GM18505 (cell line): Measurements from ENCODE around the gene RAP1GDS1.
"Not testable (repeated sequence)": the region's sequence is repeated elsewhere in the genome, so short reads cannot be mapped to it uniquely, and the experiment has no call there.

Experiments used
- ATAC-seq: cut with Tn5 transposase; IDR thresholded peaks from one replicate; pipeline ENCODE4 v1.9.1; 2021; ENCODE audit not compliant: unreplicated experiment
- POLR2A ChIP-seq: IDR thresholded peaks from 4 replicates; pipeline ENCODE4 v1.6.1; 2011; ENCODE audit warnings: borderline replicate concordance; ENCODE audit not compliant: insufficient read depth, insufficient read length; ENCODE audit errors: extremely low read depth

RAP1GDS1 gene

GRCh38 chr4:98267498-98267897, 6.3 kb downstream of the RAP1GDS1 start:
- no peak for TF ChIP-seq POLR2A
- ATAC-seq, result no peak

DNA sequence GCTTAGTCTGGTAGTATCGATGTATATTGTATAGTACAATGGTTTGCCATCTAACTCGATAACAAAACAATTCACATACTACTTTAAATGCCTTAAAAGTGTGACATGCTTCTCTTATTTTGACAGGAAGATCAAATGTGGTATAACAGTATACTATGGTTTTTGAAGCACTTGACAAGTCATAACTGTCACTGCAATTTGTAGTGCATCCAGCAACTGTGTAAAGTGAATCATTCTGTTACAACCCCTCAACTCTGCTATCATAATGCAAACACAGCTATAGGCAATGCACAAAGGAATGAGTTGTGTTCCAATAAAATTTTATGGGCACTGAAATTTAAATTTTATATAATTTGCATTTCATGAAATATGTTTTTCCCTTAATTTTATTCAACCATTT, 14.0 kb downstream of the RAP1GDS1 start:
- TF ChIP-seq POLR2A, result no peak
- ATAC-seq, result no peak

DNA sequence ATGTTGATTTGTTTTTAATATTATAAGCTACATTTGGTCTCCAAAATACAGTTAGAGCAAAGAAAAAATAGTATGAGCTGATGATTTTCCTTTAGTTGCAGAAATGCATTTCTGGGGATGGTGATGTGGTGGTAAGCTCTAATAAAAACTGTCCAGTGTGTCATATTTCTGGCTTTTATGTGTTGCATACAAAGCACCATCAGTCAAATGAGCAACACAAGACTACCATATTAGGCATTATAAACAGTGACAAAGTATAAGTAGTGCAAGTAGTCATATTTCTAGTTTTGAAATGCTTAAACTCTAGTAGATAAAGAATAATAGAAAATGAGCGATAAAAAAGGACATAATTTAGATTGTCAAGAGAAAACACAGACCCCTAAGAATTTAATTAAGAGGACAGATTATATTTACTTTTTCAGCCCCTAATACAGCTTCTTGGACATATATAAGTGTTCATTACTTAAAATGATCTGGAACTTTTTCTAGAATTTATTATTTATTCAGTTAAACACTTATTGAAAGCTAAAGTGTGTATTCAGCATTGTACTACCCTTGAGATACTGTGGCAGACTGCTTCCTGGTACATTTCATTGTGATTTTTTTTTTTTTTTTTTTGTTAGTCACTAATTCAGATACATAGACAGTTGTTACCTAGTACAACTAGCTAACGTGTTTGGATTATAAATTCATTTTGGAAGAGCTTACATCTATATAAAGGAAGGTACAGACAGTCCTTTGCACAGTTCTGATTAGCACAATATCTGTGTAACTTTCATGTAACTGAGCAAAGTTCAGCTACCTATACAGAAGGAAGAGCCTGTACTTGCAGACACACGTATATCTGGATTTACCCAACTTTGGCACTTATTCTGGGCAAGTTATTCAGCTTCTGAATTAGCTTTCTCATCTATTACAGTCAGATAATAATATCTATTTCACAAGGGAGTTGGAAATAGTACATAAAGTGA, 22.3 kb downstream of the RAP1GDS1 start:
- ATAC-seq, result no peak
- TF ChIP-seq POLR2A, result no peak

DNA sequence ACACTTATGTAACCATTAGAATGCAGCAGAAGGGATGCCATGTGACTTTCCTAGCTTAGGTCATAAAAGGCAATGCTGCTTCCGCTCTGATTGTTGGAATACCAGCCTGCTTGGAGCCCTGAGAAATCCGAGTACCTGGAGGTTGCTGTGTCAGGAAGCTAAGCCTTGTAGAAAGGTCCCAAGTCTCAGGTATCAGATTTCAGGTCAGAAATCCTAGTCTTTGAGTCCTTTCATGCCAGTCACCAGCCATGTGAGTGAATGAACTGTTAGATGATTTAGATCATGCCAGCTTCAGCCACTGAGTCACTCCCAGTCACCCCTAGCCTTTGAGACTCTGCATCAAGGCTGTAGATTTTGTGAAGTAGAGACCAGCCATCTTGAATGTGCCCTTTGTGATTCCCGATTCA, 23.5 kb downstream of the RAP1GDS1 start:
- TF ChIP-seq POLR2A, result no peak
- ATAC-seq, result no peak

- TF ChIP-seq POLR2A, result no peak
- ATAC-seq, result no peak
Observed at GRCh38 chr4:98285676-98286075, 24.5 kb downstream of the RAP1GDS1 start.

GRCh38 chr4:98287328-98287727, 26.1 kb downstream of the RAP1GDS1 start:
- ATAC-seq, result no peak
- no peak for TF ChIP-seq POLR2A

DNA sequence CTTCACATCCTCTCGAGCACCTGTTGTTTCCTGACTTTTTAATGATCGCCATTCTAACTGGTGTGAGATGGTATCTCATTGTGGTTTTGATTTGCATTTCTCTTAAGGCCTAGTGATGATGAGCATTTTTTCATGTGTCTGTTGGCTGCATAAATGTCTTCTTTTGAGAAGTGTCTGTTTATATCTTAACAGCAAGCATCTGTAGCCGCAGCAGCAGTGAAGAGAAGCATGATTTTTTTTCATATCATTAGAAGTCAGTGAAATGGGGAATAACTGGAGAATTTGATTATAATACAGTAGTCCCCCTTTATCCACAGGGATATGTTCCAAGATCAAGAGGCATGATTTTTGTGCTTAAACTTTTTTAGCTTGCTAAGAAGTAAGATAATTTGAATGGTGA, 27.5 kb downstream of the RAP1GDS1 start:
- not testable (repeated sequence) for ATAC-seq

DNA sequence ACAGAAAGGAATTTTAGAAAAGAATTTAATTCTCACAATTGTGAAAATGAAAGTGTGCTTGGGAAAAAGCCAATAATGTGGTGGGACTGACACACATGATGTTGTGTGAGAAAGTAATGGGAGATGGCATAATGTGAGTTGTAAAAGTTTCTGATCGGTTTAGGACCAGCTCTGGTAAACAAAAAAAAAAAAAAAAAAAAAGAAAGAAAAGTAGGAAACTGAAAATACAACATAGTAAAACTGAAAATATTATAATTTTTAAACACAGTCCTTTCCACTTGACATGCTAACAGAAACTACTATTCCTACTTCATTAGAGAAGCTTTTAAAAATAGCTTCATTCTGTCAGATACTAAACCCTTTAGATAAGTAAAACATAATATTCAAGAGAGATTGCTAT, 28.2 kb downstream of the RAP1GDS1 start:
- no peak for TF ChIP-seq POLR2A
- no peak for ATAC-seq

GRCh38 chr4:98290511-98290910, 29.3 kb downstream of the RAP1GDS1 start:
- TF ChIP-seq POLR2A, result no peak
- no peak for ATAC-seq

GRCh38 chr4:98293104-98293887, 32.1 kb downstream of the RAP1GDS1 start:
- no peak for ATAC-seq
- TF ChIP-seq POLR2A, result no peak

GRCh38 chr4:98298022-98298421, 36.8 kb downstream of the RAP1GDS1 start:
- ATAC-seq, result no peak
- TF ChIP-seq POLR2A, result no peak

GRCh38 chr4:98300706-98301105, 39.5 kb downstream of the RAP1GDS1 start:
- ATAC-seq, result no peak
- TF ChIP-seq POLR2A, result no peak

DNA sequence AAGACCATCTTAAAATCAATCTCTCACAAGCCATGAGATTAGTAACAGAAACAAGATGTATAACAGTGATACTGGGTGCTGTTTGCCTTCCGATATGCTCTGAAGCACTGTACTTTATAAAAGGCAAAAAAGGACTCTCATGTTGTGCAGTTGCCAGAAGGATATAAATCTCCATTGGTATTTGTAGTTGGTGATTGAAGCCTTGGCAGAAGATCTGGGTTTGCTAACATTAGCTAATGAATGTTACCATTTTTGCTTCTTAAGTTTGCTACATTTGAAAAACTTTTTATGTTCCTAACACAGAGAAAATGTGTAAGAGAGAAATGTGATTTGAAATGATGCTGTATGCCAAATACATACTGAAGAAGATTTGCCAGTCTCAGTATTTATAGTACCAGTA, 44.4 kb downstream of the RAP1GDS1 start:
- no peak for ATAC-seq
- no peak for TF ChIP-seq POLR2A

- no peak for ATAC-seq
- no peak for TF ChIP-seq POLR2A
Observed at GRCh38 chr4:98310867-98311266, 49.7 kb downstream of the RAP1GDS1 start.
